ENCODE results near the gene PLAAT4. TPM values are rescaled to one million over a fixed set of nuclear protein-coding genes. Genes with fewer than 3 reads are reported as not detected.
"Not testable (repeated sequence)": the region's sequence is repeated elsewhere in the genome, so short reads cannot be mapped to it uniquely, and the experiment has no call there.

PLAAT4 gene
- total RNA-seq, 2 donors from 2014 or later, result 60.6 to 101 TPM

DNA sequence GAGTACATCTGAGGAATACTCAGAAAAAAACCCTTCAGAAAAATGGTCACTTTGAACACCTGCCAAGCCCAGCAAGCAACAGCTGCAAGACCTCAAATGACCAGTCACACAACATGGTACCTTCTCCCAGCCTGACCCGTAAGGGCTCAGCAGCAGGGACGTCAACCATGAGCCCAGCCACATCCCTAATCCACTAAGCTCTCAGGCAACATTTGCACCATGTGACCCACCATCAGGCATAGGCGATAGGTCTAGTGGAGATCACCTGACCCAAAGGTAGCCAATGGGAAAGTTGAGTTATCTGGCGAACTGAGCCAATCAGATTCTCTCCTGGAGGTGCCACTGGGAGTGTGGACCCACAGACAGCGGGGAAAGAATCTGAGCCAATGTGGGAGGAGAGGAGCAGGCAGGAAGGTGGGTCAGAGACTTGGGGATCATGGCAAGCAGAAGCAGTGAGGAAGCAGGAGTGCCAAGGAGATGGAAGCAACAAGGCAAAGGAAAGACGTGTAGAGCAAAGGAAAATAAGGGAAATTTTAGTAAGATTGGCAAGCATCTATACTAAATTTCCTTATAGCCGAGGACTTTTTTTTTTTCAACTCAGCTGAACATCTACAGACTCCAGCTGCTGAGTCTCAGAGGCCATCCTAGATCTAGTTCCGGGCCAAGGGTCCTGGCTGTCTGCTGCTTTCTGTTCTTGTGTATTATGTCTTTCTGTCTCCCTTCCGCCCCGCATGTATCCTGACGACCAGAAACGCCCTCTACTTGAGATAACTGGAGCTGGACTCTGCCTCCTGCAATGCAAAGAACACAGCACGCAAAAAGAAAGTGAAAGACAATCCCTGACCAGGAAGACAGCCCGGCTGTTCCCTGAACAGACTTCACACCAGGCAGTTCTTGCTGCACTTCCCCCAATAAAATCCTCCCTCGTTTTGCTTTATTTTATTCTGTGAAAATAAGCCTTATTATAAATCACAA lies 37.6 kb downstream of the PLAAT4 start:
- peaks cover 5 to 8% of the 10 kb centered on the region in 2 donors for H3K36me3 Mint-ChIP-seq (ENCODE audit: insufficient read depth in 2 of 2)
- H3K4me3 Mint-ChIP-seq, result peak overlapping the region; percentile 81 to 83
- peaks cover 20% of the 10 kb centered on the region for H3K4me1 Mint-ChIP-seq (ENCODE audit: low read depth)
- H3K27ac Mint-ChIP-seq, result peak overlapping the region; percentile 86
- DNase-seq, result peak; percentile 17 to 36
- ATAC-seq (replicated peaks in 1 of 2), result peak; percentile 60 to 79
- peaks cover 0 to 6% of the 10 kb centered on the region in 2 donors for H3K9me3 Mint-ChIP-seq
- H3K27me3 Mint-ChIP-seq (ENCODE audit: low read depth), result no peaks in the 10 kb centered on the region

DNA sequence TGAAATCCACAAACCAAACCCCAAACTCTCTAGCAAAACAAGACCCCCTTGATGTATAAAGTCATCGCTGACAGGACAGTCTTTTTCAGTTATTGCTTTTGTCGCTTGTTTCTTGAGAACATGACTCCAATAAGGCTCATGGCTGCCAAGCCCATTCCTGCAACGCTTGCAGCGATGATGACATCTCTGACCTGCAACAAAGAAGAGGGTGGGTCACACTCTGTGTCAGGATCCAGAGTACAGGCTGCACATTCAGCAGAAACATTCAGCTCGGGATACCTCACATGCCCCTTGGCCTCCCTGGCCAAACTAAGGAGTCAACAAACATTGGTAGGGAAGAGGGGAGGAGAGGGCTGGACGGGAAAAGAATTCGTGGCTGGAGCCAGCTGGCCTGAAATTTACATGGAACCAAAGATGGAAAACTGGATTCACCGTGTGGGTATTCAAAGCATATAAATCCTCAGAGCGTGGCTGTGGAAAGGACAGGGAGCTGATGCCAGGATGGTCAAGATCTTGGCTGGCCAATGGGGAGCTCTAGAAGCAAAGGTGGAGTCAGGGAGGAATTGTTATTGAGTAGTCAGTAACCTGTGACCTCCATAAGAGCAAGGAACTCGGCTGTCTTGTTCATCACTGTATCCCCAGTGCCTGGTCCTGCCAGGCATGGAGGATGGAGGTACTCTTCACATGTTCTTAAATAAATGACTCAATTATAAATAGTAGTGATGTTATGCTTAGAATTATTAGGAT lies 38.4 kb downstream of the PLAAT4 start:
- no peak for ATAC-seq (replicated peaks in 1 of 2)
- H3K4me3 Mint-ChIP-seq, result peak overlapping the region; percentile 81 to 83
- no peaks in the 10 kb centered on the region for H3K27me3 Mint-ChIP-seq (ENCODE audit: low read depth)

DNA sequence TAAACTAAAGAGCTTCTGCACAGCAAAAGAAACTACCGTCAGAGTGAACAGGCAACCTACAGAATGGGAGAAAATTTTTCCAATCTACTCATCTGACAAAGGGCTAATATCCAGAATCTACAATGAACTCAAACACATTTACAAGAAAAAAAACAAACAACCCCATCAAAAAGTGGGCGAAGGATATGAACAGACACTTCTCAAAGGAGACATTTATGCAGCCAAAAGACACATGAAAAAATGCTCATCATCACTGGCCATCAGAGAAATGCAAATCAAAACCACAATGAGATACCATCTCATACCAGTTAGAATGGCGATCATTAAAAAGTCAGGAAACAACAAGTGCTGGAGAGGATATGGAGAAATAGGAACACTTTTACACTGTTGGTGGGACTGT lies 42.3 kb downstream of the PLAAT4 start:
- not testable (repeated sequence) for H3K4me3 Mint-ChIP-seq; H3K27ac Mint-ChIP-seq; H3K27me3 Mint-ChIP-seq (ENCODE audit: low read depth); DNase-seq; ATAC-seq (replicated peaks in 1 of 2)
- peaks cover 28% of the 10 kb centered on the region for H3K4me1 Mint-ChIP-seq (ENCODE audit: low read depth)
- H3K36me3 Mint-ChIP-seq (ENCODE audit: insufficient read depth in 2 of 2), result peaks cover 19 to 22% of the 10 kb centered on the region in 2 donors
- peaks cover 8 to 12% of the 10 kb centered on the region in 2 donors for H3K9me3 Mint-ChIP-seq

More for the DNA sequence above, 38.4 kb downstream of the PLAAT4 start:
- Mint-ChIP-seq H3K9me3 (peaks cover 0 to 8% of the 10 kb centered on the region in 2 donors), H3K27ac (peak overlapping the region; percentile 79), H3K4me1 (ENCODE audit: low read depth) (peaks cover 20% of the 10 kb centered on the region), H3K36me3 (ENCODE audit: insufficient read depth in 2 of 2) (peaks cover 6 to 10% of the 10 kb centered on the region in 2 donors)
- no peak for DNase-seq

DNA sequence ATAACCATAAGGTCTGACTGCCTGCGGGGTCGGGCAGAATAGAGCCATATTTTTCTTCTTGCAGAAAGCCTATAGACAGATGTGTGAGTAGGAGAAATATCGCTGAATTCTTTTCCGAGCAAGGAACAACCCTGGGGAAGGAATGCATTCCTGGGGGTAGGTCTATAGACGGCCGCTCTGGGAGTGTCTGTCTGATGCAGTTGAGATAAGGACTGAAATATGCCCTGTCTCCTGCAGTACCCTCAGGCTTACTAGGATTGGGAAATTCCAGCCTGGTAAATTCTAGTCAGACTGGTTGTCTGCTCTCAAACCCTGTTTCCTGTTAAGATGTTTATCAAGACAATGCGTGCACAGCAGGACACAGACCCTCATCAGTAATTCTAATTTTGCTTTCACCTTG lies 44.6 kb downstream of the PLAAT4 start:
- ATAC-seq (replicated peaks in 1 of 2); DNase-seq; H3K27me3 Mint-ChIP-seq (ENCODE audit: low read depth); H3K4me3 Mint-ChIP-seq: not testable (repeated sequence)
- Mint-ChIP-seq H3K9me3 (peaks cover 8 to 12% of the 10 kb centered on the region in 2 donors), H3K4me1 (ENCODE audit: low read depth) (peaks cover 14% of the 10 kb centered on the region), H3K27ac (peak overlapping the region; percentile 16), H3K36me3 (ENCODE audit: insufficient read depth in 2 of 2) (peaks cover 19 to 20% of the 10 kb centered on the region in 2 donors)

DNA sequence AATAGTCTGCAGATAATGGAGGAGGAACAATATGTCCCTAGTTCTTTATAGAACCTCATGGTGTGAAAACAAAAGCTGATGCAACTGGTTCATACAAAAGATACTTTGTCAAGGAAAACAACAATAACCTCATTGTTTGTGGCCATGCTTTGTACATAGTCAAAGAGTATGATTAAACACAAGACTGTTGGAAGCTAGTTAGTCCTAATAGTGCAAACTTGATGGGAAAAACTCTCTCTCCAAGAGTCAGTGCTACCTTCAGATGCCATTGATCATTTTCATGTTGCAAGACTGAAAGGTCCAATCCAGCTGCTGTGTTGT lies 46.7 kb downstream of the PLAAT4 start:
- no peak for ATAC-seq (replicated peaks in 1 of 2)

DNA sequence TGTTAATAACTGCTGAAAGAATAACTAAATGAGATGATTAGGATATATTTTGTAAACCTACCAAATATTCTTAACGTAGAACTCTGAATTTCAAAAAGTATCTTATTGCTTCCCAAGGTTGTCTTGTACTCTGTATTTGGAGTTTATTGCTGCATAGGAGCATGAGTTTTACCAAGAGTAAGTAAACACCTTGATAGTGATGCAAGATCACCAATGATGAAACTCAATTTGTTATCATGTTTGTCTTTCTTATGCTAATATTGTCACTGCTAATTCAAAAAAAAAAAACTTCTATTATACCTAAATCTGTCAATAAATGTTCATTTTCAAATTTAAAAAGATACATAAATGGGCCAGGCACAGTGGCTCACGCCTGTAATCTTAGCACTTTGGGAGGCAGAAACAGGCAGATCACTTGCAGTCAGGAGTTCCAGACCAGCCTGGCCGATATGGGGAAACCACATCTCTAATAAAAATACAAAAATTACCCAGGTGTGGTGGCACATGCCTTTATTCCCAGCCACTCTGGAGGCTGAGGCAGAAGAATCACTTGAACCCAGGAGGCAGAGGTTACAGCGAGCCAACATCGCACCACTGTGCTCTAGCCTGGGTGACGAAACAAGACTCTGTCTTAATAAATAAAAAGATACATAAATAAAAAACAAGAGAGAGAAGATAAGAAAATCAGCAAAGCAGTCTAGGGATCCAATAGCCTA lies 50.0 kb downstream of the PLAAT4 start:
- peaks cover 4 to 7% of the 10 kb centered on the region in 2 donors for H3K9me3 Mint-ChIP-seq
- H3K27ac Mint-ChIP-seq, result no peak overlapping the region
- H3K4me3 Mint-ChIP-seq, result no peak overlapping the region
- H3K4me1 Mint-ChIP-seq (ENCODE audit: low read depth), result peaks cover 13% of the 10 kb centered on the region
- peaks cover 6 to 8% of the 10 kb centered on the region in 2 donors for H3K36me3 Mint-ChIP-seq (ENCODE audit: insufficient read depth in 2 of 2)
- DNase-seq (no peak), ATAC-seq (replicated peaks in 1 of 2) (no peak)
- H3K27me3 Mint-ChIP-seq (ENCODE audit: low read depth), result no peaks in the 10 kb centered on the region

More for the DNA sequence above, 46.7 kb downstream of the PLAAT4 start:
- peaks cover 14% of the 10 kb centered on the region for H3K4me1 Mint-ChIP-seq (ENCODE audit: low read depth)
- peak overlapping the region; percentile 40 for H3K27ac Mint-ChIP-seq
- H3K36me3 Mint-ChIP-seq (ENCODE audit: insufficient read depth in 2 of 2), result peaks cover 16 to 18% of the 10 kb centered on the region in 2 donors
- H3K9me3 Mint-ChIP-seq, result peaks cover 8 to 10% of the 10 kb centered on the region in 2 donors
- H3K4me3 Mint-ChIP-seq, result no peak overlapping the region
- H3K27me3 Mint-ChIP-seq (ENCODE audit: low read depth), result no peaks in the 10 kb centered on the region
- DNase-seq, result no peak

DNA sequence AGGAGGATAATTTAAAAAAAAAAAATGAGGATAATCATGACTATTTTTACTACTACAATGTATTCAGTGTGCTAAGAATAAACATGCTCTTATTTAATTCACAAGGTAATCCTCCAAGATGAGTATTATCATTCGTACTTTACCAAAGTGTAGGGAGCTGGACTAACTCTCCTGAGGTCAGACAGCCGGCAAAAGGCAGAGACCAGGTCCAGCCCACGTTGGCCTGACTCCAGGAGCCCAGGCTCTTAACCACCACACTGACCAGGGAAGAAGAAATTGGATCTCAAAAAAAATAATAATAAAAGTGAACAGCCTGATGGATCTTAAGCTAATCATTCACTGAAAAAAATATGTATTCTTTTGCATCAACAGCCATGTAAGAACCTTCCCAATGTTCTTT lies 52.4 kb downstream of the PLAAT4 start:
- no peaks in the 10 kb centered on the region for H3K36me3 Mint-ChIP-seq (ENCODE audit: insufficient read depth in 2 of 2)
- no peaks in the 10 kb centered on the region for H3K4me1 Mint-ChIP-seq (ENCODE audit: low read depth)
- DNase-seq (no peak), ATAC-seq (replicated peaks in 1 of 2) (no peak)
- no peaks in the 10 kb centered on the region for H3K9me3 Mint-ChIP-seq
- no peaks in the 10 kb centered on the region for H3K27me3 Mint-ChIP-seq (ENCODE audit: low read depth)
- H3K27ac Mint-ChIP-seq, result no peak overlapping the region
- H3K4me3 Mint-ChIP-seq, result no peak overlapping the region

DNA sequence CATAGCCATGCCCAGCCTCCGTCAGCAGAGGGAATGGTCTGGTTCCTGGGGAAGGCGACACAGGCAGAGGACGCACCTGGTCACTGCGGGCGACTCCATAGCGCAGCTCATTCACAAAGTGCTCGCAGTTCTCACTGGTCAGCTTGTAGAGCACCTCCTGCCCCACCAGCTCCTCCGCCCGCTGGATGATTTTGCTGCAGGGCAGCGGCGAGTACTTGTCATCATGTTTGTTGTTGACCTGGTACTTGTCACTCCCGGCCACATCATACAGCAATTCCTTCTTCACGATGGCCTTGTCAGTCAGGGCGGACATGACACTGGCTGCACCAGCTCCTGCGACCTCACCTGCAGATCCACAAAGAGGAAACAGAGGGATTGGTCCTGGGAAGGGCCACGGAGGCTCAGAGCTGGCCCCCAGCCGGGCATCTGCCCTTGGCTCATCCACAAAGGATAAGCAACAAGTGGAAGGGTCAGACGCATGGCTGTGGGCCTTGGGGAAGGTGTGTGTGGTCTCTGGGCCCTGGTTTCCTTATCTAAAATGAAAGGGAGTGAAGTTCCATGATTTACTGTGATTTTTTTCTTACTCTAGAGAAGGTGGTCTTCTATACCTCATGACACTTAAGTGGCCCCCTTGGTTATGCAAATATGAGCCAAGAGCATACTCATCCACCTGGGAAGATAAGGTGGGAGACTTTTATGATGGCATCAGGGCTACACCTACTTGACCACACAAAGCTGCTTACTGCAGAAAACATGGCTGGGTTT lies 53.6 kb downstream of the PLAAT4 start:
- Mint-ChIP-seq H3K27me3 (ENCODE audit: low read depth) (no peaks in the 10 kb centered on the region), H3K4me3 (no peak overlapping the region), H3K27ac (no peak overlapping the region), H3K9me3 (no peaks in the 10 kb centered on the region), H3K4me1 (ENCODE audit: low read depth) (no peaks in the 10 kb centered on the region), H3K36me3 (ENCODE audit: insufficient read depth in 2 of 2) (no peaks in the 10 kb centered on the region)
- DNase-seq, result no peak
- no peak for ATAC-seq (replicated peaks in 1 of 2)

DNA sequence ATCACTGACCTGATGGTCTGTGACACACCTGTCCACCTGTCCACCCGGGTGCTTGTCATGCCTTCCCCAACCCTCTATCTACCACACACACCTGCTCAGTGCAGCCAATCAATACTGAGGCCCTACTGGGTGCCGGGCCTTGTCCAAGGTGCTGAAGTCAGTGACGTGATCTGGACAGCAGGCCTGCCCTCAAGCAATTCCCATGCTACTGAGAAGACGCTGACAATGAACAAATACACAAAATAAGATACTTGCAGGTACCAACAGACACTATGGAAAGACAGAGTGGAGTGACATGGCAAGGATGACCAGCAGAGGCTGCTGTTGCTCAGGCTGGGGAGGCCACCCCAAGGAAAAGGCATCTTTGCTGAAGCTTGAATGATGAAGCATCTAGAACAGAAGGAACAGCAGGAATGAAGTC lies 56.4 kb downstream of the PLAAT4 start:
- ATAC-seq (replicated peaks in 1 of 2), result no peak
- DNase-seq, result no peak
- Mint-ChIP-seq H3K36me3 (ENCODE audit: insufficient read depth in 2 of 2) (no peaks in the 10 kb centered on the region), H3K27me3 (ENCODE audit: low read depth) (no peaks in the 10 kb centered on the region), H3K4me1 (ENCODE audit: low read depth) (no peaks in the 10 kb centered on the region), H3K9me3 (no peaks in the 10 kb centered on the region), H3K27ac (no peak overlapping the region), H3K4me3 (no peak overlapping the region)

DNA sequence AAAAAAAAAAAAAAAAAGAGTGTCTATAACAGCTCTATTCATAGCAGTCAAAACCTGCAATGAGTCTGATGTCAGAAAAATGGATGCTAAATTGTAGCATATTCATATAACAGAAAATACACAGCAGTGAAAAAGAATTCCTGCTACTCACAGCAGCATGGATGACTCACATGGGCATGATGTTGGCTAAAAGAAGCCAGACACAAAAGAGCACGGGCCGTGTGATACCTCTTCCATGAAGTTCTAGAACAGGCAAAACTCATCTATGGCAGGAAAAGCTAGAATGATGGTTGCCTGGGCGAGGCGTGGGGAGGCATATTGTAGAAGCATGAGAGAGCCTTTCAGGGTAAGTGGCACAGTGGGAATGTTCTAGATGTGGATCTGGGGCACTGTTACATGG lies 58.7 kb downstream of the PLAAT4 start:
- no peaks in the 10 kb centered on the region for H3K9me3 Mint-ChIP-seq
- DNase-seq, result no peak
- no peak for ATAC-seq (replicated peaks in 1 of 2)
- H3K4me3 Mint-ChIP-seq, result no peak overlapping the region
- no peak overlapping the region for H3K27ac Mint-ChIP-seq
- H3K36me3 Mint-ChIP-seq (ENCODE audit: insufficient read depth in 2 of 2), result no peaks in the 10 kb centered on the region
- no peaks in the 10 kb centered on the region for H3K27me3 Mint-ChIP-seq (ENCODE audit: low read depth)
- no peaks in the 10 kb centered on the region for H3K4me1 Mint-ChIP-seq (ENCODE audit: low read depth)
